ENCODE data around the gene RERE.

The RERE gene

GRCh38 chr1:8858112-8858668 lies 40.8 kb upstream of the RERE start:
- Histone ChIP-seq H3K4me2 (ENCODE audit: low read length) (no peak overlapping the region), H4K20me1 (ENCODE audit: control insufficient read depth, insufficient read depth, low read depth, low read length) (peaks cover 24% of the 10 kb centered on the region), H3K27ac (ENCODE audit: low read depth, low read length) (no peak overlapping the region), H3K27me3 (ENCODE audit: control insufficient read depth, low read length) (no peaks in the 10 kb centered on the region), H3K9me2 (replicated peaks; ENCODE audit: control insufficient read depth, low read length) (no peaks in the 10 kb centered on the region), H3K36me3 (ENCODE audit: control insufficient read depth, low read length) (peaks cover 58% of the 10 kb centered on the region), H3K4me1 (ENCODE audit: control insufficient read depth, low read length) (no peaks in the 10 kb centered on the region), H3K79me2 (ENCODE audit: control insufficient read depth, low read length) (no peaks in the 10 kb centered on the region), H3K4me3 (ENCODE audit: low read length) (no peak overlapping the region), H3F3A (ENCODE audit: control insufficient read depth, insufficient read depth) (peaks cover 67% of the 10 kb centered on the region), H3K9me3 (ENCODE audit: control insufficient read depth, insufficient read depth, low read length) (no peaks in the 10 kb centered on the region)
- TF ChIP-seq EZH2phosphoT487 (IDR thresholded peaks at IDR 0.05; ENCODE audit: borderline replicate concordance, low read length) (no peak), CTCF (IDR thresholded peaks at IDR 0.05; ENCODE audit: low read depth, low read length, poor library complexity, severe bottlenecking) (no peak)

- no peaks in the 10 kb centered on the region for H3K9me2 ChIP-seq (replicated peaks; ENCODE audit: control insufficient read depth, low read length)
- TF ChIP-seq EZH2phosphoT487 (IDR thresholded peaks at IDR 0.05; ENCODE audit: borderline replicate concordance, low read length) (no peak), CTCF (IDR thresholded peaks at IDR 0.05; ENCODE audit: low read depth, low read length, poor library complexity, severe bottlenecking) (no peak)
- no peak overlapping the region for H3K27ac ChIP-seq (ENCODE audit: low read depth, low read length)
- peaks cover 55% of the 10 kb centered on the region for H3F3A ChIP-seq (ENCODE audit: control insufficient read depth, insufficient read depth)
- peaks cover 45% of the 10 kb centered on the region for H3K36me3 ChIP-seq (ENCODE audit: control insufficient read depth, low read length)
- H3K27me3 ChIP-seq (ENCODE audit: control insufficient read depth, low read length): no peaks in the 10 kb centered on the region
- H3K9me3 ChIP-seq (ENCODE audit: control insufficient read depth, insufficient read depth, low read length): no peaks in the 10 kb centered on the region
- no peak overlapping the region for H3K4me3 ChIP-seq (ENCODE audit: low read length)
- peaks cover 12% of the 10 kb centered on the region for H4K20me1 ChIP-seq (ENCODE audit: control insufficient read depth, insufficient read depth, low read depth, low read length)
- no peaks in the 10 kb centered on the region for H3K4me1 ChIP-seq (ENCODE audit: control insufficient read depth, low read length)
- H3K79me2 ChIP-seq (ENCODE audit: control insufficient read depth, low read length): no peaks in the 10 kb centered on the region
- H3K4me2 ChIP-seq (ENCODE audit: low read length): no peak overlapping the region
These were observed 39.4 kb upstream of the RERE start for GRCh38 chr1:8856689-8857412.

- Histone ChIP-seq H3K36me3 (ENCODE audit: control insufficient read depth, low read length) (peaks cover 21% of the 10 kb centered on the region), H3K4me3 (ENCODE audit: low read length) (no peak overlapping the region)
- TF ChIP-seq CTCF (IDR thresholded peaks at IDR 0.05; ENCODE audit: low read depth, low read length, poor library complexity, severe bottlenecking) (no peak), EZH2phosphoT487 (IDR thresholded peaks at IDR 0.05; ENCODE audit: borderline replicate concordance, low read length) (no peak)
These were observed 36.8 kb upstream of the RERE start for GRCh38 chr1:8854240-8854639.

More at GRCh38 chr1:8854240-8854639, 36.8 kb upstream of the RERE start:
- Histone ChIP-seq H3K9me2 (replicated peaks; ENCODE audit: control insufficient read depth, low read length) (no peaks in the 10 kb centered on the region), H3K27me3 (ENCODE audit: control insufficient read depth, low read length) (peaks cover 4% of the 10 kb centered on the region; the same call in 1 of the 2 replicates), H3K79me2 (ENCODE audit: control insufficient read depth, low read length) (no peaks in the 10 kb centered on the region), H3K27ac (ENCODE audit: low read depth, low read length) (no peak overlapping the region), H3K4me1 (ENCODE audit: control insufficient read depth, low read length) (no peaks in the 10 kb centered on the region), H4K20me1 (ENCODE audit: control insufficient read depth, insufficient read depth, low read depth, low read length) (peaks cover 4% of the 10 kb centered on the region; the same call in 1 of the 2 replicates), H3K9me3 (ENCODE audit: control insufficient read depth, insufficient read depth, low read length) (no peaks in the 10 kb centered on the region), H3F3A (ENCODE audit: control insufficient read depth, insufficient read depth) (peaks cover 30% of the 10 kb centered on the region), H3K4me2 (ENCODE audit: low read length) (no peak overlapping the region)
